Kidney (tissue), 14 donors: ENCODE measurements around the gene PDE6B. TPM values are rescaled to one million over a fixed set of nuclear protein-coding genes. Genes with fewer than 3 reads are reported as not detected.
"Not testable (repeated sequence)": the region's sequence is repeated elsewhere in the genome, so short reads cannot be mapped to it uniquely, and the experiment has no call there.

ENCODE experiments used
- DNase-seq, 5 donors: peaks; one replicate each; pipeline ENCODE4 v3.0.0-alpha.2; 2013 to 2020
- FAIRE-seq: peaks from 2 replicates; lab custom pipeline; 2012; peaks lifted over from hg19 to GRCh38; lab: Jason Lieb, UNC
- H3K27ac ChIP-seq, 2 donors: one replicate each; pipeline ENCODE4 v1.7.0; 2013; ENCODE audit warnings: low read depth in 2 of 2, low read length in 2 of 2, inconsistent platforms in 1 of 2
- H3K27me3 ChIP-seq: one replicate; pipeline ENCODE4 v1.7.1; 2013; ENCODE audit warnings: low read length, inconsistent platforms; ENCODE audit not compliant: control insufficient read depth, insufficient read depth
- H3K36me3 ChIP-seq, 3 donors: one replicate each; pipeline versions ENCODE4 v1.7.0 to v1.7.1; 2013; ENCODE audit warnings: low read length in 3 of 3, control low read depth in 1 of 3, inconsistent platforms in 1 of 3; ENCODE audit not compliant: insufficient read depth in 3 of 3, control insufficient read depth in 2 of 3
- H3K4me1 ChIP-seq, 3 donors: one replicate each; pipeline versions ENCODE4 v1.7.0 to v1.7.1; 2013; ENCODE audit warnings: low read length in 3 of 3, inconsistent platforms in 1 of 3, low read depth in 1 of 3; ENCODE audit not compliant: control insufficient read depth in 2 of 3, insufficient read depth in 2 of 3
- H3K4me3 ChIP-seq, 3 donors: one replicate each; pipeline versions ENCODE4 v1.7.0 to v1.8.1; 2013; ENCODE audit warnings: low read length in 3 of 3, control low read depth in 1 of 3, inconsistent platforms in 1 of 3
- H3K9ac ChIP-seq, 3 donors: one replicate each; pipeline versions ENCODE4 v1.7.0 to v1.7.1; 2013; ENCODE audit warnings: low read length in 3 of 3, control low read depth in 1 of 3, inconsistent platforms in 1 of 3
- H3K9me3 ChIP-seq, 3 donors: one replicate each; pipeline versions ENCODE4 v1.7.0 to v1.7.1; 2013; ENCODE audit warnings: low read length in 3 of 3, control low read depth in 1 of 3, inconsistent platforms in 1 of 3; ENCODE audit not compliant: control insufficient read depth in 2 of 3, insufficient read depth in 1 of 3
- CTCF ChIP-seq: IDR thresholded peaks from 3 replicates; pipeline ENCODE4 v1.5.1; 2012; ENCODE audit warnings: mild to moderate bottlenecking, moderate library complexity, borderline replicate concordance; ENCODE audit not compliant: insufficient read depth; ENCODE audit errors: extremely low read depth
- intact Hi-C: fragments of 100-400 bp; cut with DNase I; formaldehyde crosslinking; loops from one replicate; pipeline ENCODE4 v1.11.1; 2022
- polyA plus RNA-seq: library from polyadenylated mRNA; stranded (reverse); fragments of 350-450 nt; fragmentation: Illumina TruSeq; extraction: RNeasy Lipid Tissue Mini Kit (QIAGEN cat#74804); gene quantifications from one replicate; pipeline ENCODE4 v1.2.3, GENCODE V29; 2014; ENCODE audit warnings: low read depth, low replicate concordance; ENCODE audit not compliant: insufficient read depth
- total RNA-seq: library from RNA; stranded (reverse); fragmentation: NEBNext Ultra II Directional; extraction: Animal tissue kit (Norgen Biotek cat#: 25700); gene quantifications from one replicate; pipeline ENCODE4 v1.2.1, GENCODE V29; 2021
- donor health status: control.
- donor health status: control.
- donor health status: control.
- donor health status: control.
- donor health status: control.
- donor health status: DM: yes; HTN: yes; CAD: no.
- donor health status: Normal renal cell carcinoma (clear cell type).

Gene PDE6B
- total and polyA plus RNA-seq, 2 donors from 2014 or later, result 10.7 to 10.8 TPM

DNA sequence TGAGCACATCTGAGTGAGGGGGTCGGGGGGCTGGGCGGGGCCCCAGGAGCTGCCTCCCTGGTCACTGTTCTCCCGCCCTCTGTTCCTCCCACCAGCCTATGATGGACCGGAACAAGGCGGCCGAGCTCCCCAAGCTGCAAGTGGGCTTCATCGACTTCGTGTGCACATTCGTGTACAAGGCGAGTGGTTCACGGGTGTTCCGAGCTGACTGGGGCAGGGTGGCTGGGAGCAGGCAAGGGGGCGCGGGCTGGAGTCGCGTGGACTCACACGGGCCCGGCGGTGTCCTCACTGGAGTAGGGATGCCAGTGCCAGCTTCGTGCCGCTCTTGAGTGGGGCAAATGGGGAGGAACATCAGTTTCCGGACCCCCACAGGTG is 41.0 kb downstream of the PDE6B start:
- DNase-seq (peak in 1 of 5 donors; percentile 77), FAIRE-seq (no peak)
- no peak overlapping the region for H3K27ac ChIP-seq
- peaks cover 0 to 6% (median 2%) of the 10 kb centered on the region in 3 donors for H3K36me3 ChIP-seq
- H3K9ac ChIP-seq, result no peak overlapping the region
- H3K4me1 ChIP-seq, result peaks cover 0 to 6% (median 0%) of the 10 kb centered on the region in 3 donors
- H3K9me3 ChIP-seq, result no peaks in the 10 kb centered on the region
- no peak for TF ChIP-seq CTCF
- H3K27me3 ChIP-seq, result no peaks in the 10 kb centered on the region
- no peak overlapping the region for H3K4me3 ChIP-seq
- intact Hi-C loops, result no loop called here

- H3K9ac ChIP-seq, result no peak overlapping the region
- intact Hi-C loops, result no loop called here
- no peak for FAIRE-seq
These were observed 41.6 kb downstream of the PDE6B start for GRCh38 chr4:666822-667544.

DNA sequence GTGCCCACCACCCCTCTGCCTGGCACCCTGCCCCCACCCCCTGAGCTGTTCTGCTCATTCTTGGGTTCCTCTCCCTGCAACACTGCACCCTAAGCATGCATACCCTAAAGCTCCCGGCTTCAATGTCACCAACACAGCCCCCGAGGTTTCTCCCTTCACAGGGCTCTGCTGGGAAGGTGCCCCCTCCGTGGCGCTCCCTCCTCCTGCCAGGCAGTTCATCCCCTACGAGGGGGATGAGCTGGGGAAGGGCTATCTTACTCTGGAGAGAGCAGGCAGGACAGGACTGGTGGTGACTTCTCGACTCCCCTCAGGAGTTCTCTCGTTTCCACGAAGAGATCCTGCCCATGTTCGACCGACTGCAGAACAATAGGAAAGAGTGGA is 42.2 kb downstream of the PDE6B start:
- FAIRE-seq (no peak), DNase-seq (peak in 1 of 5 donors; percentile 37)
- H3K27ac ChIP-seq, result no peak overlapping the region
- TF ChIP-seq CTCF, result no peak
- H3K9ac ChIP-seq, result no peak overlapping the region
- intact Hi-C loops, result no loop called here
- H3K27me3 ChIP-seq, result no peaks in the 10 kb centered on the region
- peaks cover 0 to 14% (median 10%) of the 10 kb centered on the region in 3 donors for H3K36me3 ChIP-seq
- peaks cover 0 to 6% (median 0%) of the 10 kb centered on the region in 3 donors for H3K4me1 ChIP-seq
- no peaks in the 10 kb centered on the region for H3K9me3 ChIP-seq
- no peak overlapping the region for H3K4me3 ChIP-seq

More at GRCh38 chr4:666822-667544, 41.6 kb downstream of the PDE6B start:
- no peak for TF ChIP-seq CTCF
- Histone ChIP-seq H3K4me1 (peaks cover 0 to 6% (median 0%) of the 10 kb centered on the region in 3 donors), H3K27ac (no peak overlapping the region), H3K27me3 (no peaks in the 10 kb centered on the region), H3K4me3 (no peak overlapping the region), H3K36me3 (peaks cover 0 to 11% (median 7%) of the 10 kb centered on the region in 3 donors), H3K9me3 (no peaks in the 10 kb centered on the region)
- peak in 2 of 5 donors; percentile 43 to 53 for DNase-seq

DNA sequence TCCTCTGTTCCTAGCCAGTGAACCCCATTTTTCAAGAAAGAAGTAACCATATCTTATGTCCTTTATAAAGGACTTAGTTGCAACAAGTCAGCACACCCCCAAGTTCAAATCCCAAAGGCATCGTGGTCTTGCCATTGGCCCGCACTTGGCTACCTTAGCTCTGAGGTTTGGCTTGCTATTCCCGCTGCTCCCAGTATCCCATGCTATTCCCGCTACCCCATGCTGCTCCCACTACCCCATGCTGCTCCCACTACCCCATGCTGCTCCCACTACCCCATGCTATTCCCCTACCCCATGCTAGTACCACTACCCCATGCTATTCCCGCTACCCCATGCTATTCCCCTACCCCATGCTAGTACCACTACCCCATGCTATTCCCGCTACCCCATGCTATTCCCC is 42.8 kb downstream of the PDE6B start:
- H3K9me3 ChIP-seq, intact Hi-C loops, H3K9ac ChIP-seq, FAIRE-seq, H3K4me1 ChIP-seq, H3K4me3 ChIP-seq, H3K27me3 ChIP-seq, H3K27ac ChIP-seq: not testable (repeated sequence)
- DNase-seq, result peak in 1 of 5 donors; percentile 22
- peaks cover 0 to 14% (median 10%) of the 10 kb centered on the region in 3 donors for H3K36me3 ChIP-seq

- H3K9me3 ChIP-seq, FAIRE-seq, H3K27me3 ChIP-seq, H3K9ac ChIP-seq, H3K27ac ChIP-seq, H3K4me3 ChIP-seq, intact Hi-C loops: not testable (repeated sequence)
- Histone ChIP-seq H3K36me3 (peaks cover 0 to 14% (median 10%) of the 10 kb centered on the region in 3 donors), H3K4me1 (peaks cover 0 to 11% (median 0%) of the 10 kb centered on the region in 3 donors)
- DNase-seq, result peak in 1 of 5 donors; percentile 30
These were observed 44.6 kb downstream of the PDE6B start for GRCh38 chr4:669806-670559.
